SK-N-SH treated with all-trans-retinoic acid at 6 μM for 48 hours (cell line): Measurements from ENCODE around the gene RAET1L.

Experiments used
- ATAC-seq: fragments of 200-7000 bp; cut with Tn5 transposase; 3 replicates; pipeline ENCODE4 v1.9.1; 2020; ENCODE audit warnings: mild to moderate bottlenecking, moderate library complexity
- BACH2 ChIP-seq: fragments of 250-450 bp; sonication (Bioruptor Pico); IDR thresholded peaks from 2 replicates; pipeline ENCODE4 v1.9.0; 2021; ENCODE audit warnings: mild to moderate bottlenecking, borderline replicate concordance
- CSDC2 ChIP-seq: fragments of 250-450 bp; sonication (Bioruptor Pico); IDR thresholded peaks from 2 replicates; pipeline ENCODE4 v1.5.0; 2020; ENCODE audit warnings: mild to moderate bottlenecking, moderate library complexity
- ISL1 ChIP-seq: fragments of 250-450 bp; sonication (Bioruptor Pico); IDR thresholded peaks from 2 replicates; pipeline ENCODE4 v2.1.2; 2022; ENCODE audit warnings: mild to moderate bottlenecking, moderate library complexity
- OSR1 ChIP-seq: fragments of 250-450 bp; sonication (Bioruptor Pico); IDR thresholded peaks from 2 replicates; pipeline ENCODE4 v1.8.0; 2022; ENCODE audit warnings: moderate library complexity, mild to moderate bottlenecking, inconsistent platforms
- PPARA ChIP-seq: fragments of 250-450 bp; sonication (Bioruptor Pico); IDR thresholded peaks from 2 replicates; pipeline ENCODE4 v1.5.0; 2020; ENCODE audit warnings: mild to moderate bottlenecking, borderline replicate concordance
- RARB ChIP-seq: fragments of 250-450 bp; sonication (Bioruptor Pico); IDR thresholded peaks from 2 replicates; pipeline ENCODE4 v1.8.0; 2021; ENCODE audit warnings: mild to moderate bottlenecking, moderate library complexity
- SNAI2 ChIP-seq: fragments of 250-450 bp; sonication (Bioruptor Pico); IDR thresholded peaks from 2 replicates; pipeline ENCODE4 v1.5.0; 2020; ENCODE audit warnings: mild to moderate bottlenecking, moderate library complexity
- TCF4 ChIP-seq: fragments of 250-450 bp; sonication (Bioruptor Pico); IDR thresholded peaks from 2 replicates; pipeline ENCODE4 v1.8.0; 2021; ENCODE audit warnings: mild to moderate bottlenecking, moderate library complexity, borderline replicate concordance
- TOX ChIP-seq: fragments of 250-450 bp; sonication (Bioruptor Pico); IDR thresholded peaks from 2 replicates; pipeline ENCODE4 v1.8.0; 2021; ENCODE audit warnings: mild to moderate bottlenecking, moderate library complexity, borderline replicate concordance
- ZFP3 ChIP-seq: fragments of 250-450 bp; sonication (Bioruptor Pico); IDR thresholded peaks from 2 replicates; pipeline ENCODE4 v1.5.0; 2020; ENCODE audit warnings: mild to moderate bottlenecking, moderate library complexity
- ZFP30 ChIP-seq: fragments of 450-650 bp; formaldehyde crosslinking; IDR thresholded peaks from 2 replicates; pipeline ENCODE4 v1.5.0; 2022; ENCODE audit warnings: mild to moderate bottlenecking, moderate library complexity
- ZNF565 ChIP-seq: fragments of 450-650 bp; formaldehyde crosslinking; conservative IDR thresholded peaks from 2 replicates; pipeline ENCODE4 v1.5.0; 2020; ENCODE audit warnings: low read depth, mild to moderate bottlenecking, moderate library complexity
- ZNF70 ChIP-seq: fragments of 450-650 bp; formaldehyde crosslinking; IDR thresholded peaks from 2 replicates; pipeline ENCODE4 v1.5.0; 2020; ENCODE audit warnings: mild to moderate bottlenecking, moderate library complexity
- ZNF8 ChIP-seq: fragments of 450-650 bp; formaldehyde crosslinking; IDR thresholded peaks from 2 replicates; pipeline ENCODE4 v1.5.0; 2020; ENCODE audit warnings: mild to moderate bottlenecking, moderate library complexity
- TF ChIP-seq, protein P1 (sequence below): fragments of 250-450 bp; sonication (Bioruptor Pico); IDR thresholded peaks from 2 replicates; pipeline ENCODE4 v1.8.0; 2021; ENCODE audit warnings: low read depth, mild to moderate bottlenecking, moderate library complexity, borderline replicate concordance
- TF ChIP-seq, protein P2 (sequence below): fragments of 250-450 bp; sonication (Bioruptor Pico); IDR thresholded peaks from 2 replicates; pipeline ENCODE4 v1.8.0; 2020; ENCODE audit warnings: mild to moderate bottlenecking, moderate library complexity, borderline replicate concordance
- TF ChIP-seq, protein P3 (sequence below): fragments of 250-450 bp; sonication (Bioruptor Pico); IDR thresholded peaks from 2 replicates; pipeline ENCODE4 v1.5.0; 2020; ENCODE audit warnings: mild to moderate bottlenecking, moderate library complexity
- TF ChIP-seq, protein P4 (sequence below): fragments of 250-450 bp; sonication (Bioruptor Pico); IDR thresholded peaks from 2 replicates; pipeline ENCODE4 v1.5.1; 2020; ENCODE audit warnings: low read depth, mild to moderate bottlenecking, moderate library complexity

RAET1L gene

DNA sequence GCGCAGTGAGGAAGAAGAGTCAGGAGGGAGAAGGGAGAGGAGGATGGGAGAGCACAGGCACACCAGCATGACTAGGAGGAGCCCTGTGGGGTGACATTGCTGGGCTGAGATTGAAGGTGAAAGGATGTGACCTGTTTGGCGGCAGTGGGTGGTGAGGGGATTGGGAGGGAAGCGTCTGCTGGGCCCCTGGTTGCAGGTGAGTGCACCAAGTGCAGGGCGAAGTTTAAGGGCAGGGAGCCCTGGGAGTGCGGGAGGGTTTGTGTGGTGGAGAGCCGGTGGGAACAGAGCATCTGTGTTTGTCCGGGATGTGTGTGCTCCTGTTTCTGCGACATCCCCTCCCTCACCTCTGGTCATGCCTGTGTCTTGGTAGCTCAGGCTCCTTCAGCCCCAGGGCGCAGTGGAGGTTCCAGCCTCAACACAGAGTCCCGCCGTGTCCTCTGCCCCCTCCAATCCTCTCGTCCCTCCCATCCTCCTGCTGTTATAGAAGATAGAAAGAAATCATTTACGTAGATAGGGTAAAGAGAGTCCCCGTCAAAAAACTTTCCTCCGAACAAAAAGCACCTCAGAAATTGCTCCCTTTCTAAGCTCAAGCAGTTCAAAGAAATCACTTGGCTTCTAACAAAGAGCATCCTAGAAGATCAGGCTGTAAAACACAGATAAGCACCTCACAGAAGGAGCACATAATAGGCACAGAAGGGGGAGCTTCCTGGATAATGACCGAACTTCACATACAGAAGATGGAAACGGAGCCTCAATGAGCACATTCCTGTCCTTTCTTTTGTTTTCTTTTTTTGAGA, 36.6 kb downstream of the RAET1L start:
- TF ChIP-seq ZNF70 = no peak
- no peak for TF ChIP-seq ISL1
- TF ChIP-seq, protein P1, sequence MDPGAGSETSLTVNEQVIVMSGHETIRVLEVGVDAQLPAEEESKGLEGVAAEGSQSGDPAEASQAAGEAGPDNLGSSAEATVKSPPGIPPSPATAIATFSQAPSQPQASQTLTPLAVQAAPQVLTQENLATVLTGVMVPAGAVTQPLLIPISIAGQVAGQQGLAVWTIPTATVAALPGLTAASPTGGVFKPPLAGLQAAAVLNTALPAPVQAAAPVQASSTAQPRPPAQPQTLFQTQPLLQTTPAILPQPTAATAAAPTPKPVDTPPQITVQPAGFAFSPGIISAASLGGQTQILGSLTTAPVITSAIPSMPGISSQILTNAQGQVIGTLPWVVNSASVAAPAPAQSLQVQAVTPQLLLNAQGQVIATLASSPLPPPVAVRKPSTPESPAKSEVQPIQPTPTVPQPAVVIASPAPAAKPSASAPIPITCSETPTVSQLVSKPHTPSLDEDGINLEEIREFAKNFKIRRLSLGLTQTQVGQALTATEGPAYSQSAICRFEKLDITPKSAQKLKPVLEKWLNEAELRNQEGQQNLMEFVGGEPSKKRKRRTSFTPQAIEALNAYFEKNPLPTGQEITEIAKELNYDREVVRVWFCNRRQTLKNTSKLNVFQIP (CRISPR knock-in tag) = no peak
- TF ChIP-seq RARB = no peak
- TF ChIP-seq, protein P2, sequence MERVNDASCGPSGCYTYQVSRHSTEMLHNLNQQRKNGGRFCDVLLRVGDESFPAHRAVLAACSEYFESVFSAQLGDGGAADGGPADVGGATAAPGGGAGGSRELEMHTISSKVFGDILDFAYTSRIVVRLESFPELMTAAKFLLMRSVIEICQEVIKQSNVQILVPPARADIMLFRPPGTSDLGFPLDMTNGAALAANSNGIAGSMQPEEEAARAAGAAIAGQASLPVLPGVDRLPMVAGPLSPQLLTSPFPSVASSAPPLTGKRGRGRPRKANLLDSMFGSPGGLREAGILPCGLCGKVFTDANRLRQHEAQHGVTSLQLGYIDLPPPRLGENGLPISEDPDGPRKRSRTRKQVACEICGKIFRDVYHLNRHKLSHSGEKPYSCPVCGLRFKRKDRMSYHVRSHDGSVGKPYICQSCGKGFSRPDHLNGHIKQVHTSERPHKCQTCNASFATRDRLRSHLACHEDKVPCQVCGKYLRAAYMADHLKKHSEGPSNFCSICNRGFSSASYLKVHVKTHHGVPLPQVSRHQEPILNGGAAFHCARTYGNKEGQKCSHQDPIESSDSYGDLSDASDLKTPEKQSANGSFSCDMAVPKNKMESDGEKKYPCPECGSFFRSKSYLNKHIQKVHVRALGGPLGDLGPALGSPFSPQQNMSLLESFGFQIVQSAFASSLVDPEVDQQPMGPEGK = no peak
- no peak for TF ChIP-seq OSR1 (CRISPR knock-in tag)
- TF ChIP-seq, protein P3, sequence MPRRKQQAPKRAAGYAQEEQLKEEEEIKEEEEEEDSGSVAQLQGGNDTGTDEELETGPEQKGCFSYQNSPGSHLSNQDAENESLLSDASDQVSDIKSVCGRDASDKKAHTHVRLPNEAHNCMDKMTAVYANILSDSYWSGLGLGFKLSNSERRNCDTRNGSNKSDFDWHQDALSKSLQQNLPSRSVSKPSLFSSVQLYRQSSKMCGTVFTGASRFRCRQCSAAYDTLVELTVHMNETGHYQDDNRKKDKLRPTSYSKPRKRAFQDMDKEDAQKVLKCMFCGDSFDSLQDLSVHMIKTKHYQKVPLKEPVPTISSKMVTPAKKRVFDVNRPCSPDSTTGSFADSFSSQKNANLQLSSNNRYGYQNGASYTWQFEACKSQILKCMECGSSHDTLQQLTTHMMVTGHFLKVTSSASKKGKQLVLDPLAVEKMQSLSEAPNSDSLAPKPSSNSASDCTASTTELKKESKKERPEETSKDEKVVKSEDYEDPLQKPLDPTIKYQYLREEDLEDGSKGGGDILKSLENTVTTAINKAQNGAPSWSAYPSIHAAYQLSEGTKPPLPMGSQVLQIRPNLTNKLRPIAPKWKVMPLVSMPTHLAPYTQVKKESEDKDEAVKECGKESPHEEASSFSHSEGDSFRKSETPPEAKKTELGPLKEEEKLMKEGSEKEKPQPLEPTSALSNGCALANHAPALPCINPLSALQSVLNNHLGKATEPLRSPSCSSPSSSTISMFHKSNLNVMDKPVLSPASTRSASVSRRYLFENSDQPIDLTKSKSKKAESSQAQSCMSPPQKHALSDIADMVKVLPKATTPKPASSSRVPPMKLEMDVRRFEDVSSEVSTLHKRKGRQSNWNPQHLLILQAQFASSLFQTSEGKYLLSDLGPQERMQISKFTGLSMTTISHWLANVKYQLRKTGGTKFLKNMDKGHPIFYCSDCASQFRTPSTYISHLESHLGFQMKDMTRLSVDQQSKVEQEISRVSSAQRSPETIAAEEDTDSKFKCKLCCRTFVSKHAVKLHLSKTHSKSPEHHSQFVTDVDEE (CRISPR knock-in tag) = no peak
- TF ChIP-seq TOX (CRISPR knock-in tag) = no peak
- TF ChIP-seq, protein P4, sequence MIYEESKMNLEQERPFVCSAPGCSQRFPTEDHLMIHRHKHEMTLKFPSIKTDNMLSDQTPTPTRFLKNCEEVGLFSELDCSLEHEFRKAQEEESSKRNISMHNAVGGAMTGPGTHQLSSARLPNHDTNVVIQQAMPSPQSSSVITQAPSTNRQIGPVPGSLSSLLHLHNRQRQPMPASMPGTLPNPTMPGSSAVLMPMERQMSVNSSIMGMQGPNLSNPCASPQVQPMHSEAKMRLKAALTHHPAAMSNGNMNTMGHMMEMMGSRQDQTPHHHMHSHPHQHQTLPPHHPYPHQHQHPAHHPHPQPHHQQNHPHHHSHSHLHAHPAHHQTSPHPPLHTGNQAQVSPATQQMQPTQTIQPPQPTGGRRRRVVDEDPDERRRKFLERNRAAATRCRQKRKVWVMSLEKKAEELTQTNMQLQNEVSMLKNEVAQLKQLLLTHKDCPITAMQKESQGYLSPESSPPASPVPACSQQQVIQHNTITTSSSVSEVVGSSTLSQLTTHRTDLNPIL (CRISPR knock-in tag) = no peak
- TF ChIP-seq SNAI2 (CRISPR knock-in tag) = no peak
- no peak for TF ChIP-seq ZFP3
- TF ChIP-seq CSDC2 = no peak
- no peak for TF ChIP-seq BACH2
- TF ChIP-seq PPARA (CRISPR knock-in tag) = no peak
- no peak for TF ChIP-seq ZFP30 (CRISPR knock-in tag)
- ATAC-seq = no peak

DNA sequence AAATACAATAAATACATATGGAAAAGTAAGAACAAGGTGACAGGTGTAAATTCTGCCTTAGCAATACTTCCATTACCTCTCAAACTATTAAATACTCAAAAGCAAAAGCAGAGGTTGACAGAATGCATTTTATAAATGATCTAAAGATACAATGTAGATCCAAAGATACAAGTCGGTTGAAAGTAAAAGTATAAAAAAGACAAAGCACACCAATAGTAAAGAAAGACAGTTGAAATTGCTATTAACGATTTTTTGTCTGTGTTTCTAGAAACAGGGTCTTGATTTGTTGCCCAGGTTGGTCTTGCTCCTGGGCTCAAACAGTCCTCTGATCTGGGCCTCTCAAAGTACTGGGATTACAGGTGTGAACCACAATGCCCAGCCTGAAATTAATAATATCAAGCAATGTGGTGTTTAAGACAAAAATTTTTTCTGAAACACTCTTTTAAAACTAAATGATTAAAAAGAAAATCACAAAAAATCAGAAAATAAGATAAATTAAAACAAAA, 37.7 kb downstream of the RAET1L start:
- no peak for ATAC-seq

More for the DNA sequence above, 37.7 kb downstream of the RAET1L start:
- TF ChIP-seq, protein P1 (CRISPR knock-in tag) = no peak
- TF ChIP-seq TCF4 (CRISPR knock-in tag) (no peak), TOX (CRISPR knock-in tag) (no peak), ZNF8 (no peak), ZFP30 (CRISPR knock-in tag) (no peak), OSR1 (CRISPR knock-in tag) (no peak), ZFP3 (no peak), BACH2 (no peak), ZNF565 (no peak), SNAI2 (CRISPR knock-in tag) (no peak)
- TF ChIP-seq, protein P4 (CRISPR knock-in tag) = no peak
- TF ChIP-seq, protein P2 = no peak
